ENCODE results near the gene SYT8. TPM values are rescaled to one million over a fixed set of nuclear protein-coding genes. Genes with fewer than 3 reads are reported as not detected.

Gene SYT8
- total and polyA plus RNA-seq, 2 donors (not counting 1 experiment from before 2014, with no cell fraction given), result not detected

DNA sequence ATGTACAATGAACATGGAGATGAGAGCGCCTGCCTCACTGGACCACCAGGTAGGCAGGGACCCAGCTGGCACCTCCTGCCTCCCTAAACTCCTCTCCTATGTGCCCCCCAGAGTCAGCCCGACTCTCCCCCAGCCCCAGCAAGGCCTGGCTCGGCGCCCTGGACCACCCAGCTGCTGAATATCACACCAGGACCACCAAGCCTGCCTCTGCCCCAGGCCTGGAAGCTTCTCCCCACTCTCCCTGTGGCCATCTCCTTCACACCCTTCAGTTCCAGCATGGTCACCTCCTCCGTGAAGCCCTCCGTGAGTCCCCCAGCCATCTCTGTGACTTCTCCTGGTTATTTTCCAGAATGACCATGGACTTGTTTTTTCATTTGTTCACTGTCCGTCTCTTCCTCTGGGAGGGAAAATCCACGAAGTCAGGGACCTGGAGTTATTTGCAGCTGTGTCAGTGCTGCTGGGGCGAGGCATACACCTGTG is 11.7 kb downstream of the SYT8 start:
- POLR2A ChIA-PET, result no interaction called here
- H3K36me3 ChIP-seq (replicated peaks in 1 of 2; ENCODE audit: control extremely low read depth in 1 of 2, control insufficient read depth in 1 of 2, extremely low read depth in 1 of 2, insufficient read depth in 2 of 2, low read length in 1 of 2), result peaks cover 0 to 2% of the 10 kb centered on the region in 2 experiments
- H3K9me3 Mint-ChIP-seq (ENCODE audit: insufficient read depth), result no peaks in the 10 kb centered on the region
- H2AFZ ChIP-seq (ENCODE audit: insufficient read depth, low read depth, low read length, poor library complexity, severe bottlenecking), result no peak overlapping the region
- H3K27ac Mint-ChIP-seq, result peak overlapping the region; percentile 46
- TF ChIP-seq, protein P1, sequence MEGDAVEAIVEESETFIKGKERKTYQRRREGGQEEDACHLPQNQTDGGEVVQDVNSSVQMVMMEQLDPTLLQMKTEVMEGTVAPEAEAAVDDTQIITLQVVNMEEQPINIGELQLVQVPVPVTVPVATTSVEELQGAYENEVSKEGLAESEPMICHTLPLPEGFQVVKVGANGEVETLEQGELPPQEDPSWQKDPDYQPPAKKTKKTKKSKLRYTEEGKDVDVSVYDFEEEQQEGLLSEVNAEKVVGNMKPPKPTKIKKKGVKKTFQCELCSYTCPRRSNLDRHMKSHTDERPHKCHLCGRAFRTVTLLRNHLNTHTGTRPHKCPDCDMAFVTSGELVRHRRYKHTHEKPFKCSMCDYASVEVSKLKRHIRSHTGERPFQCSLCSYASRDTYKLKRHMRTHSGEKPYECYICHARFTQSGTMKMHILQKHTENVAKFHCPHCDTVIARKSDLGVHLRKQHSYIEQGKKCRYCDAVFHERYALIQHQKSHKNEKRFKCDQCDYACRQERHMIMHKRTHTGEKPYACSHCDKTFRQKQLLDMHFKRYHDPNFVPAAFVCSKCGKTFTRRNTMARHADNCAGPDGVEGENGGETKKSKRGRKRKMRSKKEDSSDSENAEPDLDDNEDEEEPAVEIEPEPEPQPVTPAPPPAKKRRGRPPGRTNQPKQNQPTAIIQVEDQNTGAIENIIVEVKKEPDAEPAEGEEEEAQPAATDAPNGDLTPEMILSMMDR (IDR thresholded peaks at IDR 0.05), result no peak
- TF ChIP-seq EZH2 (IDR thresholded peaks at IDR 0.05; ENCODE audit: borderline replicate concordance, insufficient read depth, low read depth, low read length, poor library complexity, severe bottlenecking), result no peak
- no peaks in the 10 kb centered on the region for H3K27me3 ChIP-seq (replicated peaks in 1 of 4; ENCODE audit: control extremely low read depth in 1 of 4, control insufficient read depth in 3 of 4, insufficient read depth in 4 of 4, low read length in 3 of 4)
- CTCF ChIA-PET, result interaction anchor here (1.0 to 10.2 kb wide), 5 partner anchors 8 to 152 kb away, joined by 3 to 104 read pairs (median 3); partner anchors contain the start of gene TNNI2
- H3K79me2 ChIP-seq (ENCODE audit: control insufficient read depth, insufficient read depth, low read length), result peaks cover 27% of the 10 kb centered on the region
- H3K9me3 ChIP-seq (ENCODE audit: control extremely low read depth in 1 of 3, control insufficient read depth in 2 of 3, insufficient read depth in 1 of 3, low read length in 2 of 3), result no peaks in the 10 kb centered on the region
- ATAC-seq (ENCODE audit: low read depth) (no peak), DNase-seq (no peak)
- 94% methylated on average over 9 of the region's 9 CpGs for WGBS (ENCODE audit: insufficient coverage)
- H3K4me1 Mint-ChIP-seq, result peaks cover 81% of the 10 kb centered on the region
- no peak overlapping the region for H3K4me3 ChIP-seq (ENCODE audit: control extremely low read depth in 1 of 5, extremely low read depth in 1 of 5, insufficient read depth in 1 of 5, low read depth in 2 of 5, low read length in 4 of 5)
- H3K4me2 ChIP-seq (replicated peaks; ENCODE audit: low read depth, low read length, poor library complexity, severe bottlenecking), result peak overlapping the region; percentile 80
- H3K4me3 Mint-ChIP-seq, result no peak overlapping the region
- H3K9ac ChIP-seq (ENCODE audit: low read length), result no peak overlapping the region
- H3K27ac ChIP-seq (ENCODE audit: low read length in 2 of 2), result no peak overlapping the region
- peaks cover 62 to 84% of the 10 kb centered on the region in 2 donors for H3K4me1 ChIP-seq (ENCODE audit: control insufficient read depth in 2 of 2, insufficient read depth in 2 of 2, low read length in 2 of 2)
- no peaks in the 10 kb centered on the region for H4K20me1 ChIP-seq (ENCODE audit: control insufficient read depth, insufficient read depth, low read length, poor library complexity, severe bottlenecking)
- intact Hi-C loops (cut with micrococcal nuclease), result loop anchor here (10.0 kb wide), 1 partner anchor 82 kb away; the partner anchor contains the start of gene CTSD
- H3K27me3 Mint-ChIP-seq, result no peaks in the 10 kb centered on the region

DNA sequence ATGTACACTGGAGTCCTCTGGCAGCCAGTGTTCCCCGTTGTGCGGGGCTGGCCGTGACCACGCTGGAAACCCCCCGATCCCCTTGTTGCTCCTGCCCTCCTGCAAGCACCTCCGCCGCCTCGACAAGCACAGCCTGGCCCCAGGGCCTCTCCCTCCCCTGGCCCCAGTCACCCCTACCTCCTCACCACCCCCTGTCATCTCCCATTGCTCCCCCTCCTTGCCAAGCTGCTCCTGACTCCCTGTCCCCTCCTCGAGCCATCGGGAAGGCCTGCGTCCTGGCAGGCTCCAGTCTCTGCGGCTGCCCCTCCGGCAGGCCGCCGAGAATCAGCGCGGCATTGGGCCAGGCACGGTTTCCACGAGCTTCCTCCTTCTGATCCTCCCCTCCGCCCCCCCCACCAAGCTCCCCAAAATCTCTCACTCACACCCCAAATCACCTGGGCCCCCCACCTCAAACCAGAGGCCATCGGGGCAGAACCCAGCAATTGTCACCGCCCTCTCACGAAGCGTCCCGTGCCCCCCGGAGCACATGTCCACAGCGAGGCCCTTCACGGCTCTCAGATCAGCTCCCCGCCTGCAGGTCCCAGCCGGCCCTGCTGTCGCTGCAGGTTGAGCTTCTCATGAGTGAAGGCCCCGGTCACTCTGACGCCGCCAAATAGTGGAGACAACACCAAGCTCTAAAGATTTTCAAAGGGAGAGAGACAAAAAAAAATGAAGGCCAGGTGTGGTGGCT is 12.4 kb downstream of the SYT8 start:
- 96% methylated on average over 34 of the region's 34 CpGs for WGBS (ENCODE audit: insufficient coverage)
- intact Hi-C loops (cut with micrococcal nuclease), result loop anchor here (10.0 kb wide), 1 partner anchor 82 kb away; the partner anchor contains the start of gene CTSD
- H3K27me3 ChIP-seq (replicated peaks in 1 of 4; ENCODE audit: control extremely low read depth in 1 of 4, control insufficient read depth in 3 of 4, insufficient read depth in 4 of 4, low read length in 3 of 4), result no peaks in the 10 kb centered on the region
- no peaks in the 10 kb centered on the region for H3K9me3 ChIP-seq (ENCODE audit: control extremely low read depth in 1 of 3, control insufficient read depth in 2 of 3, insufficient read depth in 1 of 3, low read length in 2 of 3)
- peaks cover 69 to 87% of the 10 kb centered on the region in 2 donors for H3K4me1 ChIP-seq (ENCODE audit: control insufficient read depth in 2 of 2, insufficient read depth in 2 of 2, low read length in 2 of 2)
- DNase-seq, result no peak
- no peak overlapping the region for H2AFZ ChIP-seq (ENCODE audit: insufficient read depth, low read depth, low read length, poor library complexity, severe bottlenecking)
- no peaks in the 10 kb centered on the region for H4K20me1 ChIP-seq (ENCODE audit: control insufficient read depth, insufficient read depth, low read length, poor library complexity, severe bottlenecking)
- no peak overlapping the region for H3K27ac ChIP-seq (ENCODE audit: low read length in 2 of 2)
- no peak overlapping the region for H3K4me2 ChIP-seq (replicated peaks; ENCODE audit: low read depth, low read length, poor library complexity, severe bottlenecking)
- Mint-ChIP-seq H3K9me3 (ENCODE audit: insufficient read depth) (no peaks in the 10 kb centered on the region), H3K27ac (peak overlapping the region; percentile 68), H3K27me3 (no peaks in the 10 kb centered on the region), H3K4me1 (peaks cover 87% of the 10 kb centered on the region), H3K4me3 (peak overlapping the region; percentile 15)
- ATAC-seq (ENCODE audit: low read depth), result no peak
- peaks cover 34% of the 10 kb centered on the region for H3K79me2 ChIP-seq (ENCODE audit: control insufficient read depth, insufficient read depth, low read length)
- ChIA-PET POLR2A (interaction anchor here (0.6 to 1.0 kb wide), 5 partner anchors 8 to 1580 kb away, joined by 3 to 13 read pairs (median 7); no protein-coding TSS in a partner anchor), CTCF (interaction anchor here (1.0 to 10.2 kb wide), 6 partner anchors 8 to 35 kb away, joined by 3 to 104 read pairs (median 5); partner anchors contain the start of gene TNNI2)
- TF ChIP-seq, protein P1 (IDR thresholded peaks at IDR 0.05), result no peak
- TF ChIP-seq EZH2 (IDR thresholded peaks at IDR 0.05; ENCODE audit: borderline replicate concordance, insufficient read depth, low read depth, low read length, poor library complexity, severe bottlenecking), result no peak
- no peak overlapping the region for H3K4me3 ChIP-seq (ENCODE audit: control extremely low read depth in 1 of 5, extremely low read depth in 1 of 5, insufficient read depth in 1 of 5, low read depth in 2 of 5, low read length in 4 of 5)
- H3K36me3 ChIP-seq (replicated peaks in 1 of 2; ENCODE audit: control extremely low read depth in 1 of 2, control insufficient read depth in 1 of 2, extremely low read depth in 1 of 2, insufficient read depth in 2 of 2, low read length in 1 of 2), result no peaks in the 10 kb centered on the region
- H3K9ac ChIP-seq (ENCODE audit: low read length), result no peak overlapping the region

Measured in B cell (primary cell).